Measurements from ENCODE around the gene SENP8. TPM values are rescaled to one million over a fixed set of nuclear protein-coding genes. Genes with fewer than 3 reads are reported as not detected.

SENP8 gene
- total and polyA plus RNA-seq, 2 of the 8 experiments (the other 6 are each of a cell fraction or from before 2014, with no cell fraction given) = 4.1 to 6.0 TPM

DNA sequence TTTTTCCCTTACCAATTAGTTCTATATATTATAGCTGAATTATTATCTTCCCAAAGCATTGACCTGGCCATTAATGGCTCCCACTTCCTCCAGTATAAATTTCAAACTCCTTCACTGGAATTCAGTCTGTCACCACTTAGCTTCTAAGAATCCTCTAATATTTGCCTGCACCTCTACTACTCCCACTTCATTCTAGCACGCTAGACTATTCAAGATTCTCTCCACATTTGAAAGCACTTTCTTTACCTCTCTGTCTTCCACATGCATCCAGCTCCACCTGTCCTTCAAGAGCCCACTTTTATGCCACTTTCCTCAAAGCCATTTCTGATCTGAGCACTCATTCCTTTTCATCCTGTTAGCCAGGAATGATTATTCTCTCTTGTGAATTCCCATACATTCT, 15.0 kb downstream of the SENP8 start:
- 93% methylated on average over 1 of the region's 1 CpG; no CpG with 5 or more reads in 1 of the 2 experiments for WGBS, 2 experiments (ENCODE audit: extremely low coverage in 1 of 2, insufficient coverage in 1 of 2, insufficient read length in 1 of 2, insufficient replicate concordance in 2 of 2, low coverage in 1 of 2, low lambda C conversion rate in 2 of 2, missing lambda C conversion rate in 1 of 2)
- no peak overlapping the region for H2BK5ac ChIP-seq (ENCODE audit: low read depth, low read length)
- no peaks in the 10 kb centered on the region for H4K20me1 ChIP-seq (replicated peaks in 1 of 2; ENCODE audit: control insufficient read depth in 1 of 2, insufficient read depth in 2 of 2, low read length in 2 of 2)
- ChIA-PET CTCF (ENCODE audit: partially characterized antibody) (interaction anchor here (1.1 kb wide), 2 partner anchors 16 to 331 kb away, joined by 3 read pairs; partner anchors contain the start of gene MYO9A), POLR2A (ENCODE audit: partially characterized antibody) (no interaction called here)
- no peaks in the 10 kb centered on the region for H3K27me3 ChIP-seq (replicated peaks in 1 of 4; ENCODE audit: control insufficient read depth in 3 of 4, extremely low read depth in 1 of 4, insufficient read depth in 3 of 4, low read length in 3 of 4)
- no peak overlapping the region for H2BK20ac ChIP-seq (ENCODE audit: low read length)
- no peak for FAIRE-seq
- H3K18ac ChIP-seq (ENCODE audit: extremely low read depth, low read length) = no peak overlapping the region
- no peaks in the 10 kb centered on the region for H3K23me2 ChIP-seq (ENCODE audit: low read depth, low read length)
- H3K36me3 ChIP-seq (ENCODE audit: control insufficient read depth in 2 of 4, insufficient read depth in 4 of 4, low read length in 3 of 4) = no peaks in the 10 kb centered on the region
- no peak overlapping the region for H3K14ac ChIP-seq (ENCODE audit: insufficient read length)
- H2BK120ac ChIP-seq (replicated peaks; ENCODE audit: low read depth, low read length) = no peak overlapping the region
- H3K27ac ChIP-seq (ENCODE audit: low read depth, low read length) = no peak overlapping the region
- H2AK5ac ChIP-seq (ENCODE audit: low read depth, low read length) = no peak overlapping the region
- H3K4ac ChIP-seq (replicated peaks; ENCODE audit: insufficient read length, low read depth, low read length) = no peak overlapping the region
- H3K79me1 ChIP-seq (ENCODE audit: low read depth, low read length) = no peaks in the 10 kb centered on the region
- H3K4me2 ChIP-seq (ENCODE audit: insufficient read depth in 1 of 2, low read depth in 2 of 2, low read length in 2 of 2) = no peak overlapping the region
- DNase-seq (ENCODE audit: low read depth in 1 of 2, low spot score in 2 of 2) = no peak
- H4K8ac ChIP-seq (ENCODE audit: extremely low read depth, insufficient read depth, low read length) = no peak overlapping the region
- no peak overlapping the region for H2AFZ ChIP-seq (ENCODE audit: low read length)
- no peak overlapping the region for H4K5ac ChIP-seq (ENCODE audit: insufficient read length, low read depth, low read length)
- H3K56ac ChIP-seq (replicated peaks; ENCODE audit: insufficient read length, low read depth, low read length) = no peak overlapping the region
- TF ChIP-seq SP1 (IDR thresholded peaks at IDR 0.05; ENCODE audit: low read depth, low read length) = no peak
- no peak for TF ChIP-seq TAF1 (IDR thresholded peaks at IDR 0.05; ENCODE audit: low read depth, low read length)
- TF ChIP-seq CHD2 (IDR thresholded peaks at IDR 0.05; ENCODE audit: low read length) = no peak
- TF ChIP-seq GTF2F1 (IDR thresholded peaks at IDR 0.05; ENCODE audit: borderline replicate concordance, low read depth, low read length) = no peak
- no peak for TF ChIP-seq PHF8 (conservative IDR thresholded peaks at IDR 0.05; ENCODE audit: low read depth, low read length)
- no peak for TF ChIP-seq KDM1A (IDR thresholded peaks at IDR 0.05; ENCODE audit: borderline replicate concordance, low read length)
- H3K9me3 ChIP-seq (ENCODE audit: insufficient read depth in 2 of 2, low read depth in 1 of 2, low read length in 1 of 2) = no peaks in the 10 kb centered on the region
- H3K9ac ChIP-seq (replicated peaks in 1 of 4; ENCODE audit: extremely low read depth in 1 of 4, low read depth in 3 of 4, low read length in 3 of 4) = no peak overlapping the region
- no peak overlapping the region for H3K23ac ChIP-seq (ENCODE audit: insufficient read length)
- no peaks in the 10 kb centered on the region for H3K79me2 ChIP-seq (ENCODE audit: control insufficient read depth in 1 of 2, insufficient read depth in 2 of 2, low read length in 2 of 2)
- H4K91ac ChIP-seq (replicated peaks; ENCODE audit: insufficient read length, low read length) = no peak overlapping the region
- no peak overlapping the region for H2BK12ac ChIP-seq (ENCODE audit: low read depth, low read length)
- H3K4me3 ChIP-seq (ENCODE audit: extremely low read depth in 1 of 4, insufficient read depth in 2 of 4, low read depth in 3 of 4, low read length in 4 of 4) = no peak overlapping the region
- no peaks in the 10 kb centered on the region for H3K4me1 ChIP-seq (replicated peaks in 1 of 4; ENCODE audit: control insufficient read depth in 3 of 4, insufficient read depth in 4 of 4, low read length in 3 of 4)
- no peak overlapping the region for H2BK15ac ChIP-seq (ENCODE audit: low read length)
